Fibroblast of the aortic adventitia (primary cell): ENCODE data around the gene TACR2. TPM values are rescaled to one million over a fixed set of nuclear protein-coding genes. Genes with fewer than 3 reads are reported as not detected.
A peak's percentile ranks its signal among the peaks of the same experiment; 100 is the strongest.

ENCODE experiments used
- DNase-seq: peaks from one replicate; pipeline ENCODE4 v3.0.0-alpha.2; 2010; ENCODE audit warnings: low read depth
- H3K4me3 ChIP-seq: 2 replicates; pipeline ENCODE4 v1.5.1; 2011; ENCODE audit warnings: low read depth, mild to moderate bottlenecking, control low read depth, low read length, moderate library complexity
- total RNA-seq: library from RNA; depleted of rRNA; stranded (reverse); fragments of >200 nt; gene quantifications from 2 replicates; pipeline ENCODE4 v1.2.3, GENCODE V29; 2012; ENCODE audit warnings: low replicate concordance
- TF ChIP-seq, protein P1 (sequence below): IDR thresholded peaks from 2 replicates; pipeline ENCODE4 v1.5.1; 2011; ENCODE audit warnings: mild to moderate bottlenecking, low read length, control low read depth, inconsistent platforms; ENCODE audit not compliant: insufficient read depth

Gene TACR2
- total RNA-seq, 1 donor: 0.18 TPM

- TF ChIP-seq, protein P1, sequence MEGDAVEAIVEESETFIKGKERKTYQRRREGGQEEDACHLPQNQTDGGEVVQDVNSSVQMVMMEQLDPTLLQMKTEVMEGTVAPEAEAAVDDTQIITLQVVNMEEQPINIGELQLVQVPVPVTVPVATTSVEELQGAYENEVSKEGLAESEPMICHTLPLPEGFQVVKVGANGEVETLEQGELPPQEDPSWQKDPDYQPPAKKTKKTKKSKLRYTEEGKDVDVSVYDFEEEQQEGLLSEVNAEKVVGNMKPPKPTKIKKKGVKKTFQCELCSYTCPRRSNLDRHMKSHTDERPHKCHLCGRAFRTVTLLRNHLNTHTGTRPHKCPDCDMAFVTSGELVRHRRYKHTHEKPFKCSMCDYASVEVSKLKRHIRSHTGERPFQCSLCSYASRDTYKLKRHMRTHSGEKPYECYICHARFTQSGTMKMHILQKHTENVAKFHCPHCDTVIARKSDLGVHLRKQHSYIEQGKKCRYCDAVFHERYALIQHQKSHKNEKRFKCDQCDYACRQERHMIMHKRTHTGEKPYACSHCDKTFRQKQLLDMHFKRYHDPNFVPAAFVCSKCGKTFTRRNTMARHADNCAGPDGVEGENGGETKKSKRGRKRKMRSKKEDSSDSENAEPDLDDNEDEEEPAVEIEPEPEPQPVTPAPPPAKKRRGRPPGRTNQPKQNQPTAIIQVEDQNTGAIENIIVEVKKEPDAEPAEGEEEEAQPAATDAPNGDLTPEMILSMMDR: no peak
- DNase-seq: no peak
- H3K4me3 ChIP-seq: no peak overlapping the region
Observed at GRCh38 chr10:69394020-69394419, 22.7 kb downstream of the TACR2 start.

DNA sequence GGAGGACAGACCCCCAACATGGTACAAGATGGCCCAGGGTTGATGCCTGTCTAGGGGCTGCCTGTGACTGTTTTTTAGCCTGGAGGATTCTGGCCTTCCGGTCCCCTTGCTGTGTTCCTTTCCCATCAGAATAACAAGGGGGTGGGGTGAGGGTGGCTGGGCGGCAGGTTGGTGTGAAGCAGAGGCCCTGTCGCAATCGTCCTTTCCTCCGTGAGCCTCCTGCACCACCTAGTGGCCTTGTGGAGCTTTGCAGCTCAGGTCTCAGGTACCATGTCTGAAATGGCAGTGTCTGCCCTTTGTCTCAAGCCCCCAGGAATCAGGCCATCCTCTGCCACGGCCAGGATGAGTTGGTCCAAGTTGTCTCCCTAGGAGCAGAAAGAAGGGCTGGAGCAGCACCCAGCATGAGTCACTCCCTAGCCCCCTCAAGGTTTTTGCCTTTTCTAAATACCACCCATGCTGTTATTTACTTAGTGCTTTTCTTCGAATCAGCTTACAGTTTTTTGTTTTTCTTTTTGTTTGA is 24.2 kb downstream of the TACR2 start:
- no peak overlapping the region for H3K4me3 ChIP-seq
- DNase-seq: peak; percentile 85
- TF ChIP-seq, protein P1: peak; percentile 98

DNA sequence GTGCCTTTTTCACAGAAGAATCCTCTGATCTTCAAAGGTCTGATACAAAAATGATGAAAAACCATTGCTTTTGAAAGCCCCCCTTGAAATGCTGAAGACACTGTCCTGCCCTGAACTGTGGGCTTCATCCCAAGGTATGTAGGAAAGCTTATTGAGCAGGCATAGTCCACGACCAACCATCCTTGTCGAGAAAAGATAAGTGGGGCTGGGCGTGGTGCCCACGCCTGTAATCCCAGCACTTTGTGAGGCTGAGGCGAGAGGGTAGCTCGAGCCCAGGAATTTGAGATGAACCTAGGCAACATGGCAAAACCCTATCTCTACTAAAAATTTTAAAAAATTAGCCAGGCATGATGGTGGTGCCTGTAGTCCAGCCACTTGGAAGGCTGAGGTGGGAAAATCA is 25.6 kb downstream of the TACR2 start:
- DNase-seq: no peak
- TF ChIP-seq, protein P1: no peak
- H3K4me3 ChIP-seq: no peak overlapping the region

GRCh38 chr10:69389827-69390490 is 26.8 kb downstream of the TACR2 start:
- peak; percentile 68 for DNase-seq
- TF ChIP-seq, protein P1: no peak
- no peak overlapping the region for H3K4me3 ChIP-seq

- no peak for DNase-seq
- H3K4me3 ChIP-seq: no peak overlapping the region
- TF ChIP-seq, protein P1: no peak
Observed at GRCh38 chr10:69388488-69388887, 28.2 kb downstream of the TACR2 start.

DNA sequence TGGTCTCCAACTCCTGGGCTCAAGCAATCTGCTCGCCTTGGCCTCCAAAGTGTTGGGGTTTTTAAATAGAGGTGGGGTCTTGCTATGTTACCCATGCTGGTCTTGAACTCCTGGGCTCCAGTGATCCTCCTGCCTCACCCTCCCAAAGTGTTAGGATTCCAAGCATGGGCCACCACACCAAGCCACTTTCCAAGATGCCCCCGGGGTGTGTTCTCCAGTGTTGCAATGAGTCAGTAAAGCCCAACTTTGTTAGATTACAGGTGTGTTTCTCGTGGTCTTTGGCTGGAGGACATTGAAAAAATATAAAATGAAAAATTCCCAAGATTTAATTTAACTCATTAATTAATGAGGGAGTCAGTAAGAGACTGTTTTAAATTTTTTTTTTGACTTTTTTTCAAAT is 29.2 kb downstream of the TACR2 start:
- DNase-seq: no peak
- TF ChIP-seq, protein P1: no peak
- no peak overlapping the region for H3K4me3 ChIP-seq
